ENCODE results near the gene RBM47. TPM values are rescaled to one million over a fixed set of nuclear protein-coding genes. Genes with fewer than 3 reads are reported as not detected.
A peak's percentile ranks its signal among the peaks of the same experiment; 100 is the strongest.

The RBM47 gene
- total RNA-seq, 2 donors from 2014 or later = 4.4 to 13.7 TPM

- no peak overlapping the region for H3K27ac ChIP-seq
- H3K27me3 ChIP-seq = no peaks in the 10 kb centered on the region
- TF ChIP-seq CTCF (IDR thresholded peaks at IDR 0.05) = no peak
- H3K36me3 ChIP-seq = no peaks in the 10 kb centered on the region
- no peaks in the 10 kb centered on the region for H3K9me3 ChIP-seq
- no peak for DNase-seq (ENCODE audit: low spot score)
- H3K4me1 ChIP-seq = no peaks in the 10 kb centered on the region
- no peak overlapping the region for H3K4me3 ChIP-seq
Measured at GRCh38 chr4:40606239-40606767, 23.4 kb downstream of the RBM47 start.

- no peak for DNase-seq (ENCODE audit: low spot score)
- H3K27ac ChIP-seq = no peak overlapping the region
- H3K27me3 ChIP-seq = no peaks in the 10 kb centered on the region
- no peaks in the 10 kb centered on the region for H3K9me3 ChIP-seq
- TF ChIP-seq CTCF (IDR thresholded peaks at IDR 0.05) = no peak
- no peak overlapping the region for H3K4me3 ChIP-seq
- no peaks in the 10 kb centered on the region for H3K36me3 ChIP-seq
- H3K4me1 ChIP-seq = no peaks in the 10 kb centered on the region
Measured at GRCh38 chr4:40603281-40603680, 26.4 kb downstream of the RBM47 start.

GRCh38 chr4:40601641-40602040 lies 28.0 kb downstream of the RBM47 start:
- Histone ChIP-seq H3K36me3 (no peaks in the 10 kb centered on the region), H3K4me3 (no peak overlapping the region), H3K27ac (peak overlapping the region in 1 of 2 donors; percentile 3), H3K4me1 (no peaks in the 10 kb centered on the region), H3K27me3 (no peaks in the 10 kb centered on the region), H3K9me3 (no peaks in the 10 kb centered on the region)
- no peak for TF ChIP-seq CTCF (IDR thresholded peaks at IDR 0.05)
- DNase-seq (ENCODE audit: low spot score) = no peak

GRCh38 chr4:40600850-40601249 lies 28.8 kb downstream of the RBM47 start:
- no peaks in the 10 kb centered on the region for H3K36me3 ChIP-seq
- TF ChIP-seq CTCF (IDR thresholded peaks at IDR 0.05) = no peak
- no peak overlapping the region for H3K4me3 ChIP-seq
- H3K27ac ChIP-seq = no peak overlapping the region
- H3K27me3 ChIP-seq = no peaks in the 10 kb centered on the region
- no peak for DNase-seq (ENCODE audit: low spot score)
- no peaks in the 10 kb centered on the region for H3K9me3 ChIP-seq
- H3K4me1 ChIP-seq = no peaks in the 10 kb centered on the region

GRCh38 chr4:40599431-40599830 lies 30.2 kb downstream of the RBM47 start:
- DNase-seq (ENCODE audit: low spot score) = no peak
- H3K27me3 ChIP-seq = no peaks in the 10 kb centered on the region
- H3K36me3 ChIP-seq = no peaks in the 10 kb centered on the region
- TF ChIP-seq CTCF (IDR thresholded peaks at IDR 0.05) = no peak
- H3K4me1 ChIP-seq = no peaks in the 10 kb centered on the region
- H3K27ac ChIP-seq = no peak overlapping the region
- no peak overlapping the region for H3K4me3 ChIP-seq
- no peaks in the 10 kb centered on the region for H3K9me3 ChIP-seq

GRCh38 chr4:40596522-40596921 lies 33.1 kb downstream of the RBM47 start:
- Histone ChIP-seq H3K4me3 (no peak overlapping the region), H3K36me3 (no peaks in the 10 kb centered on the region), H3K27me3 (no peaks in the 10 kb centered on the region), H3K27ac (no peak overlapping the region), H3K9me3 (no peaks in the 10 kb centered on the region), H3K4me1 (no peaks in the 10 kb centered on the region)
- no peak for TF ChIP-seq CTCF (IDR thresholded peaks at IDR 0.05)
- no peak for DNase-seq (ENCODE audit: low spot score)

All from right atrium auricular region (tissue), 2 donors.